Tibial artery (tissue), 4 donors: ENCODE results near the gene CDC20.

ENCODE experiments used
- DNase-seq, 2 donors: peaks; one replicate each; pipeline ENCODE4 v3.0.0-alpha.2; 2019
- H3K27ac ChIP-seq, 2 donors: fragments of 200-600 bp; sonication (generic) in 1 of 2; 1 replicate in 1 of 2; 2 replicates in 1 of 2; pipeline ENCODE4 v1.5.1; 2018 to 2019; ENCODE audit warnings: mild to moderate bottlenecking in 1 of 2
- H3K27me3 ChIP-seq, 2 donors: fragments of 200-600 bp; sonication (generic) in 1 of 2; one replicate each; pipeline versions ENCODE4 v1.5.1 to v1.6.0; 2016 to 2019
- H3K36me3 ChIP-seq, 3 donors: fragments of 200-600 bp; sonication (generic) in 2 of 3; one replicate each; pipeline ENCODE4 v1.5.1; 2016 to 2019; ENCODE audit warnings: mild to moderate bottlenecking in 2 of 3
- H3K4me1 ChIP-seq, 4 donors: fragments of 200-600 bp; sonication (generic) in 2 of 4; 1 replicate in 3 of 4; 2 replicates in 1 of 4; pipeline ENCODE4 v1.5.1; 2016 to 2019
- H3K4me3 ChIP-seq, 2 donors: fragments of 200-600 bp; sonication (generic) in 1 of 2; 1 replicate in 1 of 2; 2 replicates in 1 of 2; pipeline ENCODE4 v1.5.1; 2018 to 2019; ENCODE audit warnings: mild to moderate bottlenecking in 2 of 2
- H3K9me3 ChIP-seq, 3 donors: fragments of 200-600 bp; sonication (generic) in 1 of 3; one replicate each; pipeline ENCODE4 v1.5.1; 2016 to 2019
- CTCF ChIP-seq, 2 experiments: fragments of 200-600 bp in 1 of 2; fragments of 450-650 bp in 1 of 2; IDR thresholded peaks; one replicate each; pipeline ENCODE4 v1.5.1; 2017 to 2019; ENCODE audit warnings: antibody characterized with exemption in 2 of 2, mild to moderate bottlenecking in 1 of 2, moderate library complexity in 1 of 2
- intact Hi-C: fragments of 100-400 bp; cut with DNase I; formaldehyde crosslinking; loops from one replicate; pipeline ENCODE4 v1.15.0; 2023; ENCODE audit warnings: low total_unique reads

The CDC20 gene

GRCh38 chr1:43387976-43388599 is 29.3 kb downstream of the CDC20 start:
- H3K4me3 ChIP-seq = peak overlapping the region in 1 of 2 donors; percentile 76
- TF ChIP-seq CTCF (IDR thresholded peaks at IDR 0.05) = no peak
- intact Hi-C loops = loop anchor here (5.0 to 10.0 kb wide), 2 partner anchors 36 to 163 kb away; no protein-coding TSS in a partner anchor

GRCh38 chr1:43388613-43389012 is 29.8 kb downstream of the CDC20 start:
- Histone ChIP-seq H3K36me3 (peaks cover 36 to 40% (median 38%) of the 10 kb centered on the region in 3 donors), H3K9me3 (no peaks in the 10 kb centered on the region), H3K4me1 (peaks cover 0 to 33% (median 26%) of the 10 kb centered on the region in 4 donors), H3K27ac (peak overlapping the region; percentile 87), H3K4me3 (peak overlapping the region; percentile 76 to 78), H3K27me3 (no peaks in the 10 kb centered on the region)
- TF ChIP-seq CTCF (IDR thresholded peaks at IDR 0.05) = no peak
- intact Hi-C loops = loop anchor here (5.0 to 10.0 kb wide), 2 partner anchors 36 to 164 kb away; no protein-coding TSS in a partner anchor
- DNase-seq = no peak

More at GRCh38 chr1:43387976-43388599, 29.3 kb downstream of the CDC20 start:
- no peaks in the 10 kb centered on the region for H3K27me3 ChIP-seq
- peaks cover 0 to 33% (median 26%) of the 10 kb centered on the region in 4 donors for H3K4me1 ChIP-seq
- no peaks in the 10 kb centered on the region for H3K9me3 ChIP-seq
- no peak overlapping the region for H3K27ac ChIP-seq
- peaks cover 40 to 43% (median 41%) of the 10 kb centered on the region in 3 donors for H3K36me3 ChIP-seq
- no peak for DNase-seq

DNA sequence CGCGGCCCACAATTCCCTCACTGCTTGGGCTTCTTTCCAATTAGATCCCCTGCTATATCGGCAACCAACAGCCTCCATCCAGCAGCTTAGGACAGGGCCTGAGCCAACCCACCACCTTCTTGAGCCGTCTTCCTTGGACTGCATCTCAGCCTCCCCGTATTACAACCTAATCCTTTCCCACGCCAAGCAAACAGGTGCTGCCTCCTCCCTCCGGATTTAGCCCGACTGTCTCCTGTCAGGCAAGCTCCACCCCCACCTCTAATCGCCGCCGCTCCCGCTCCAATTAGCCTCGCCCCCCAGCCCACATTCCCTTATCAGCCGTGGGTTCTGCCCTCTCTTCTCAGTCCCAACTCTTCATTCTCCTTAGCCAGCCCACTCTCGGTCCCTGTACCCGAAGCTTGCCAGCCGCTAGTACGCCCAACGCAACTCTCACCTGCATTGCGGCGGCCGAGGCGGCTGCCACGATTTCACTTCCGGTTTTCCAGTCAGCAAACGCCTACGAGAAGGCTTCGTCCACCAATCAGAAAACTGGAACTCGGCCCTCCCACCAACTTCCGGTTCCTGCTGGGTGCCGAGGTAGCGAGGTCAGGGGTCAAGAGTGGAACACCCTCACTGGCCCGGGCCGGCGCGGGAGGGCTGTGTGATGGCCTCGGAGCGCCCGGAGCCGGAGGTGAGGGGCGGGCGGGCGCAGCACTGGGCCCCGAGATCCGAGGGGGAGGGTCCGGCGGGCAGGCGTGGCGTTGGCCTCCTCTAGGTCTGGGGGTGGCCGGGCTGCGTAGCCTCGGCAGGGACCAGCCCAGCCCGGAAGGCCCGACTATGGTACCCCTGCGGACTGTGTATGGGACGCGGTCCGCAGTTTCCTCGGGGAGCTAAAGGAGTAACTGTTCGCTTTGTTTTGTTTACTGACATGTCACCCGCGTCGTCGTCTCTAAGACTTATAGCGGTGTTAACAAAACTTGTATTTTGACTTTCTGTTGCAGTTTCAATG is 30.8 kb downstream of the CDC20 start, which contains the start of the genes MED8 and SZT2:
TSS of gene MED8 (minus strand) at position 475 of the 988 bp plus-strand sequence. CDS start at position 439, 36 bp downstream.
TSS of gene SZT2 (plus strand) at position 574 of the 988 bp plus-strand sequence. CDS start at position 644, 70 bp downstream.
- no peaks in the 10 kb centered on the region for H3K9me3 ChIP-seq
- peak; percentile 97 to 98 for DNase-seq
- H3K27me3 ChIP-seq = no peaks in the 10 kb centered on the region
- peak within 1 kb of the TSS; percentile 87 for H3K27ac ChIP-seq
- no peak for TF ChIP-seq CTCF (IDR thresholded peaks at IDR 0.05)
- intact Hi-C loops = loop anchor here (5.0 to 10.0 kb wide), 2 partner anchors 37 to 165 kb away; no protein-coding TSS in a partner anchor
- H3K4me3 ChIP-seq = peak within 1 kb of the TSS; percentile 76 to 78
- H3K36me3 ChIP-seq = peaks cover 28 to 32% (median 31%) of the 10 kb centered on the region in 3 donors
- peaks cover 0 to 33% (median 26%) of the 10 kb centered on the region in 4 donors for H3K4me1 ChIP-seq

DNA sequence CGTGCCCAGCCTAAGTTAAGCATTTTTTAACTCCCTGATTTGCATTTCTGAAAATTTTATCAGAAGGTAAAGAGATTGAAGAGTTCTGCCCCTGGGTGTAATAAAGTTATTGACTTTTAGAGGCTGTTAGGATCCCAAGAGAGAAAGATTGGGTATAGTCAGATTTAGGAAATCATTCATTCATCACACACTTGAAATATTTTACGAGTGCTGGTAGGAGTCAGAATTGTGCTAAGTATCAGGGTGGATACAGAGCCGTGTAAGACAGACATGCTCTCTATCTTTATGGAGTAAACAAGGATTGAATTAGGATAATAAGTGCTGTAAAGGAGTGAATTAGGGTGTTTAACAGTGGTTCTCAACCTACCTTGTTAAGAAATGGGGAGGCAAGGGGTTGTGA is 33.9 kb downstream of the CDC20 start:
- no peak for DNase-seq
- peaks cover 0 to 21% (median 17%) of the 10 kb centered on the region in 3 donors for H3K36me3 ChIP-seq
- intact Hi-C loops = no loop called here
- peaks cover 0 to 27% (median 24%) of the 10 kb centered on the region in 4 donors for H3K4me1 ChIP-seq
- H3K27ac ChIP-seq = no peak overlapping the region
- TF ChIP-seq CTCF (IDR thresholded peaks at IDR 0.05) = no peak
- H3K9me3 ChIP-seq = no peaks in the 10 kb centered on the region
- no peaks in the 10 kb centered on the region for H3K27me3 ChIP-seq
- no peak overlapping the region for H3K4me3 ChIP-seq

- DNase-seq = no peak
- Histone ChIP-seq H3K4me1 (peaks cover 0 to 8% (median 7%) of the 10 kb centered on the region in 4 donors), H3K4me3 (no peak overlapping the region), H3K36me3 (peaks cover 0 to 21% (median 17%) of the 10 kb centered on the region in 3 donors), H3K9me3 (no peaks in the 10 kb centered on the region), H3K27ac (no peak overlapping the region), H3K27me3 (no peaks in the 10 kb centered on the region)
- no peak for TF ChIP-seq CTCF (IDR thresholded peaks at IDR 0.05)
- intact Hi-C loops = no loop called here
These were observed 36.7 kb downstream of the CDC20 start for GRCh38 chr1:43395523-43395922.
